Tracheal epithelial cell (primary cell): ENCODE data around the gene CHMP4B. TPM values are rescaled to one million over a fixed set of nuclear protein-coding genes. Genes with fewer than 3 reads are reported as not detected.

Experiments
- total RNA-seq: library from RNA; depleted of rRNA; stranded (reverse); fragments of >200 nt; gene quantifications from 2 replicates; pipeline ENCODE4 v1.2.1, GENCODE V29; 2014

The CHMP4B gene, protein sequence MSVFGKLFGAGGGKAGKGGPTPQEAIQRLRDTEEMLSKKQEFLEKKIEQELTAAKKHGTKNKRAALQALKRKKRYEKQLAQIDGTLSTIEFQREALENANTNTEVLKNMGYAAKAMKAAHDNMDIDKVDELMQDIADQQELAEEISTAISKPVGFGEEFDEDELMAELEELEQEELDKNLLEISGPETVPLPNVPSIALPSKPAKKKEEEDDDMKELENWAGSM
- 20.5 and 38.1 TPM in 2 replicates for total RNA-seq

DNA sequence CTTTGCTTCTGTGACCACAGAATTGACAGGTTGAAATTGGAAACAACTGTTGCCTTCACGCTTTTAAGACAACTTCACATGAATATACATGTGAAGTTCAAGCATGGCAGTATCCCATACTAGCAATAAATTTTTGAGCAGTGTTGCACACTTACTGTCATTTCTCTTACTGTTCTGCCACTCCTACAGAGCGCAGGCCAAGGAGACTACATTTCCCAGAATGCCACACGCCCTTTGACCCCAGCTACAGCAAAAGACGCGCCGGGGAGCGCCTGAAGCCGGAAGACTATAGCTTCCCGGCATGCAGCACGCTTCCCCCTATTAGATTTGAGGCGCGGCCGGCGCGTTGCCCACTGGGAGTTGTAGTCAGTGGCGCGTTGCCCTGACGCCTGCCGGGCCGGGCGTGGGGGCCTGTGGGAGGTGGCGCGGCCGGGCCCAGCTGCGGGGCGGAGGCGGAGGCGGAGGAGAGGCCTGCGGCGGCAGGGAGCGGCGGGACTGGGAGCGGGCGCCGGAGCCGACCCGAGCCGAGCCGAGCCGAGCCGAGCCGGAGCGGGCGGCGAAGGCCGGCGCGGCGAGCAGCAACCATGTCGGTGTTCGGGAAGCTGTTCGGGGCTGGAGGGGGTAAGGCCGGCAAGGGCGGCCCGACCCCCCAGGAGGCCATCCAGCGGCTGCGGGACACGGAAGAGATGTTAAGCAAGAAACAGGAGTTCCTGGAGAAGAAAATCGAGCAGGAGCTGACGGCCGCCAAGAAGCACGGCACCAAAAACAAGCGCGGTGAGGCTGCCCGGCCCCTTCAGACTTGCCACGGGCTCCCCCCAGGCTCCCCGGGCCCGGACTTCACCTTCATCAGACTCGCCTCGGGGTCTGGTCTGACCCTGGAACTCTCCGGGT lies at the start of gene CHMP4B:
CHMP4B (plus strand) TSS at position 464 of the 891 bp plus-strand sequence; CDS start at position 585, 121 bp downstream.

Other genes with a start within 250 kb of the CHMP4B start
- 0.24 TPM in 1 of 2 replicates, not detected in the other for gene C20orf144, start 149.0 kb upstream of the CHMP4B start, total RNA-seq
- gene ACTL10, start 144.4 kb upstream of the CHMP4B start, total RNA-seq, result 1.5 and 2.7 TPM in 2 replicates
- gene NECAB3, start 136.9 kb upstream of the CHMP4B start, total RNA-seq, result 12.1 and 16.1 TPM in 2 replicates
- gene E2F1, start 125.0 kb upstream of the CHMP4B start, total RNA-seq, result 0.43 and 2.2 TPM in 2 replicates
- 3.6 and 8.7 TPM in 2 replicates for gene PXMP4, start 91.0 kb upstream of the CHMP4B start, total RNA-seq
- 0.64 and 0.72 TPM in 2 replicates for gene ZNF341, start 79.4 kb upstream of the CHMP4B start, total RNA-seq
- gene RALY, start 182.6 kb downstream of the CHMP4B start, total RNA-seq, result 58.0 and 73.5 TPM in 2 replicates